Prostate gland (tissue), 2 donors: Measurements from ENCODE around the gene DCUN1D5.

Source experiments
- CTCF ChIP-seq, 4 experiments: fragments of 200-600 bp in 2 of 4; fragments of 450-650 bp in 2 of 4; sonication (generic) in 2 of 4; IDR thresholded peaks; 1 replicate in 3 of 4; 2 replicates in 1 of 4; pipeline ENCODE4 v1.5.1; 2016 to 2019; ENCODE audit warnings: antibody characterized with exemption in 4 of 4, mild to moderate bottlenecking in 2 of 4, moderate library complexity in 2 of 4
- POLR2A ChIP-seq: fragments of 450-650 bp; IDR thresholded peaks from one replicate; pipeline ENCODE4 v1.6.1; 2016; ENCODE audit warnings: antibody characterized with exemption, mild to moderate bottlenecking
- POLR2AphosphoS5 ChIP-seq: sonication (generic); formaldehyde crosslinking; IDR thresholded peaks from one replicate; pipeline ENCODE4 v1.6.1; 2017; ENCODE audit warnings: antibody characterized with exemption

GRCh38 chr11:103114836-103115235, 22.9 kb upstream of the DCUN1D5 start:
- TF ChIP-seq CTCF (IDR thresholded peaks at IDR 0.05) = no peak
- TF ChIP-seq POLR2AphosphoS5 = no peak
- no peak for TF ChIP-seq POLR2A
